HG02610 (cell line): ENCODE measurements around the gene CBLN1.
"Not testable (repeated sequence)": the region's sequence is repeated elsewhere in the genome, so short reads cannot be mapped to it uniquely, and the experiment has no call there.

ENCODE experiments used
- ATAC-seq: cut with Tn5 transposase; IDR thresholded peaks from one replicate; pipeline ENCODE4 v1.9.1; 2021; ENCODE audit warnings: mild to moderate bottlenecking, moderate library complexity; ENCODE audit not compliant: unreplicated experiment

CBLN1 gene

GRCh38 chr16:49277766-49278566 lies 3.7 kb downstream of the CBLN1 start:
- no peak for ATAC-seq

- no peak for ATAC-seq
Observed at GRCh38 chr16:49277386-49277742, 4.3 kb downstream of the CBLN1 start.

- ATAC-seq: no peak
Observed at GRCh38 chr16:49276646-49277385, 4.8 kb downstream of the CBLN1 start.

- ATAC-seq: no peak
Observed at GRCh38 chr16:49275870-49276269, 5.8 kb downstream of the CBLN1 start.

GRCh38 chr16:49275050-49275730 lies 6.4 kb downstream of the CBLN1 start:
- ATAC-seq: no peak

- no peak for ATAC-seq
Observed at GRCh38 chr16:49274591-49274990, 7.0 kb downstream of the CBLN1 start.

- no peak for ATAC-seq
Observed at GRCh38 chr16:49273771-49274170, 7.9 kb downstream of the CBLN1 start.

GRCh38 chr16:49271363-49271762 lies 10.3 kb downstream of the CBLN1 start:
- ATAC-seq: no peak

- no peak for ATAC-seq
Observed at GRCh38 chr16:49269201-49269600, 12.4 kb downstream of the CBLN1 start.

GRCh38 chr16:49268667-49269066 lies 13.0 kb downstream of the CBLN1 start:
- no peak for ATAC-seq

- ATAC-seq: no peak
Observed at GRCh38 chr16:49262501-49262900, 19.1 kb downstream of the CBLN1 start.

GRCh38 chr16:49261930-49262329 lies 19.7 kb downstream of the CBLN1 start:
- ATAC-seq: no peak

GRCh38 chr16:49260956-49261530 lies 20.6 kb downstream of the CBLN1 start:
- ATAC-seq: no peak

- ATAC-seq: no peak
Observed at GRCh38 chr16:49260253-49260652, 21.4 kb downstream of the CBLN1 start.

- no peak for ATAC-seq
Observed at GRCh38 chr16:49259330-49259729, 22.3 kb downstream of the CBLN1 start.

GRCh38 chr16:49250689-49251088 lies 30.9 kb downstream of the CBLN1 start:
- ATAC-seq: no peak

GRCh38 chr16:49248227-49248626 lies 33.4 kb downstream of the CBLN1 start:
- no peak for ATAC-seq

GRCh38 chr16:49236216-49236615 lies 45.4 kb downstream of the CBLN1 start:
- no peak for ATAC-seq

GRCh38 chr16:49228335-49228734 lies 53.3 kb downstream of the CBLN1 start:
- not testable (repeated sequence) for ATAC-seq
